Measurements from ENCODE around the gene DCDC2. TPM values are rescaled to one million over a fixed set of nuclear protein-coding genes. Genes with fewer than 3 reads are reported as not detected.
"Not testable (repeated sequence)": the region's sequence is repeated elsewhere in the genome, so short reads cannot be mapped to it uniquely, and the experiment has no call there.

DCDC2 gene
- polyA plus RNA-seq, 3 donors from 2014 or later = not detected

DNA sequence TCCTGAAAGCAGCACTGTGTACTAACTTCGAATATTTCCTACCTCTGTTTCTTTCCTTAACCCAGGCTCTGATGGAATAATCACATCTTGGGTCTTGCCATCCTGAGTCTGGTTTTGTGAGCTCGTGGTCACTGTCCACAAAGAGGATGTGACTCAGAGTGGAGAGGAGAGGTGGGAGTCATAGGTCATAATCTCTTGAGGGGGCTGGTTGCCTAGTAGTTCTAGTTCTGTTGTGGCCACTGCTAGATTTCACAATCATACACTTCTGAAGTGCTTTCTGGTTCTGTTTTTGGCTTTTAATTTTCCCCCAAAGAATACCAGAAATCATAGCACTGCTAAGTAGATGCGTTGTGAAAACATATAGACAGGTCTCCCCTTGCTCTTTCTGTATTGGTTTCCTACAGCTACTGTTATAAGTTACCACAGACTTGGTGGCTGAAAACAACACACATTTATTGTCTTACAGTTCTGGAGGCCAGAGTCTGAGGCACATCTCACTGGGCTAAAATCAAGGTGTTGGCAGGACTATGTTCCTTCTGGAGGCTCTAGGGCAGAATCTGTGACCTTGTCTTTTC is 129.1 kb downstream of the DCDC2 start:
- no peak overlapping the region for H3K27ac Mint-ChIP-seq
- H3K9me3 Mint-ChIP-seq = peaks cover 0 to 1% (median 0%) of the 10 kb centered on the region in 6 donors
- H3K27me3 Mint-ChIP-seq (ENCODE audit: low read depth in 3 of 3) = peaks cover 0 to 2% (median 1%) of the 10 kb centered on the region in 3 donors
- H3K4me1 Mint-ChIP-seq = no peaks in the 10 kb centered on the region
- H3K36me3 Mint-ChIP-seq = no peaks in the 10 kb centered on the region
- H3K4me3 Mint-ChIP-seq = no peak overlapping the region
- DNase-seq = no peak

DNA sequence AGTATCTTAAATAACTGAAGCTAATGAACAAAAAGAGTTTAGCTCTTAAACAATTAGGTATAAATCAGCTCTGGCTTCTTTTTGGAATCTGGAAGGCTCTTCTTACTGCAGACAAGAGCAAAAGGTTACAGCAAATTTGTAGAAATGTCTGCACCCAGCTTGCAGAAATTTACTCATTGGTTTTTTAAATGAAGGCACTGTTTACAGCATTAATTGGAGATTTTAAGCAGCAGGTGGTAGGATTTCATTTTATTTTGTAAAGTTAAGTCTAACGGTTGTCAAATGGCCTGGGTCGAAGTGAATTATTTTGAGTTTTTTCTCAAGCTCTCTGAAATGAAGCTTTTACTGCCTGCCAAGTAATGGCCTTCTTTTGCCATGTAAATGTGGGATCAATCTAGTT is 129.7 kb downstream of the DCDC2 start:
- H3K4me3 Mint-ChIP-seq = no peak overlapping the region
- no peak overlapping the region for H3K27ac Mint-ChIP-seq
- no peaks in the 10 kb centered on the region for H3K4me1 Mint-ChIP-seq
- H3K27me3 Mint-ChIP-seq (ENCODE audit: low read depth in 3 of 3) = peaks cover 0 to 2% (median under 1%) of the 10 kb centered on the region in 3 donors
- no peaks in the 10 kb centered on the region for H3K36me3 Mint-ChIP-seq
- H3K9me3 Mint-ChIP-seq = peaks cover 0 to 1% (median 0%) of the 10 kb centered on the region in 6 donors
- no peak for DNase-seq

DNA sequence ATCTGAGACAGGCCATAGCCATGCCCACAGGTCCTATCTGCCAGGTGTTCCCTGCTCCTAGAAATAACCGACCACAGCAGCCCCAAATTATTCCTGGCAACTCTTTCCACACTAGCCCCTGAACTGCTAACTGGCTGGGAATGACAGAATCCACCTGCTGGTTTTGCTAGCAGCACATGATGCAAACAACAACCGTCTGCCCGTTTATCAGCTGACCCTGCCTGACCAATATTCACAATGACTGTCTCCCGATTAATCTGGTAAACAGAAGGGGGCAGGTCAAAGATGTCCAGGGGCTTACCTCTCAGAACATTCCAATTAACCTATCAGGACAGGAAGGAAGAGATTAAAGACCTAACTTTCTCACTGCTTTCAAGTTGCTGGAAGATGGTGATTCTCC is 130.3 kb downstream of the DCDC2 start:
- Mint-ChIP-seq H3K27ac (no peak overlapping the region), H3K4me1 (no peaks in the 10 kb centered on the region), H3K36me3 (no peaks in the 10 kb centered on the region), H3K27me3 (ENCODE audit: low read depth in 3 of 3) (peaks cover 0 to 2% (median 0%) of the 10 kb centered on the region in 3 donors), H3K4me3 (no peak overlapping the region), H3K9me3 (peaks cover 0 to 1% (median 0%) of the 10 kb centered on the region in 6 donors)
- DNase-seq = no peak

DNA sequence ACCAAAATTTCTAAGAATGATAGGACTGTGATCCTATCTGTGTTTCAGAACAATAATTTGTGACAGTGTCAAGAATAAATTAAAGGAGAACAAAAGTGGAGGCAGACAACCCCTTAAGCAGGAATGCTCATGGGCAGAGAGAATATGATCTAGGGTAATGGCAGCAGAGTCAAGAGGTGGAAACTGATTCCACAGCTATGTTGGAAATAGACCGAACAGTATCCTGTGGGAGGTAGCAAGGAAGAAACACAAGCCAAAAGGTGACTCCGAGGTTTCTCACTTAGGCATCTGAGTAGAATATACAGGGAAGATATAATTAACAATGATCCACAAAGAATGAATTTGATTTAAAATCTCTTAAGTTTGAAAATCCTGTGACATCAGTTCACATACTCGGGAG is 131.3 kb downstream of the DCDC2 start:
- no peak overlapping the region for H3K4me3 Mint-ChIP-seq
- H3K27ac Mint-ChIP-seq = no peak overlapping the region
- no peaks in the 10 kb centered on the region for H3K36me3 Mint-ChIP-seq
- H3K9me3 Mint-ChIP-seq = peaks cover 0 to 1% (median 0%) of the 10 kb centered on the region in 6 donors
- no peak for DNase-seq
- peaks cover 0 to 2% (median 0%) of the 10 kb centered on the region in 3 donors for H3K27me3 Mint-ChIP-seq (ENCODE audit: low read depth in 3 of 3)
- no peaks in the 10 kb centered on the region for H3K4me1 Mint-ChIP-seq

DNA sequence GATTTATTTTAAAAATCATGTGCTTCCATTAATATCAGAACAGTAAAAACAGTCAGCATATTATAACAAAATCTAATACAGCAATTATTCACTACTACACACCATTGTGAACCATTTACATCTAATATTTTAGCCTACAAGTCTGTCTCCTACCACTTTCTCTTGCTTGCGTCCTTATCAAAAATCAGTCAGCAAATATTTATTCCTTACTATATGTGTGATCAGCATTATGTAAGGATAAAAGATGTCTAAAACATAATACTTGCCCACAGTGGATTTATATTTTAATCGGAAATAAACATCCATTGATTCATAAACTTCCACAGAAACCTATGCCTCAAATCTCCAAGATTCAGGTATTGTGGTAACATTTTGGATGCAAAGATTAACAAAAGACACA is 132.0 kb downstream of the DCDC2 start:
- H3K27me3 Mint-ChIP-seq (ENCODE audit: low read depth in 3 of 3) = peaks cover 0 to 2% (median 0%) of the 10 kb centered on the region in 3 donors
- H3K36me3 Mint-ChIP-seq = no peaks in the 10 kb centered on the region
- peaks cover 0 to 2% (median 0%) of the 10 kb centered on the region in 6 donors for H3K9me3 Mint-ChIP-seq
- no peaks in the 10 kb centered on the region for H3K4me1 Mint-ChIP-seq
- H3K27ac Mint-ChIP-seq = no peak overlapping the region
- no peak for DNase-seq
- no peak overlapping the region for H3K4me3 Mint-ChIP-seq

DNA sequence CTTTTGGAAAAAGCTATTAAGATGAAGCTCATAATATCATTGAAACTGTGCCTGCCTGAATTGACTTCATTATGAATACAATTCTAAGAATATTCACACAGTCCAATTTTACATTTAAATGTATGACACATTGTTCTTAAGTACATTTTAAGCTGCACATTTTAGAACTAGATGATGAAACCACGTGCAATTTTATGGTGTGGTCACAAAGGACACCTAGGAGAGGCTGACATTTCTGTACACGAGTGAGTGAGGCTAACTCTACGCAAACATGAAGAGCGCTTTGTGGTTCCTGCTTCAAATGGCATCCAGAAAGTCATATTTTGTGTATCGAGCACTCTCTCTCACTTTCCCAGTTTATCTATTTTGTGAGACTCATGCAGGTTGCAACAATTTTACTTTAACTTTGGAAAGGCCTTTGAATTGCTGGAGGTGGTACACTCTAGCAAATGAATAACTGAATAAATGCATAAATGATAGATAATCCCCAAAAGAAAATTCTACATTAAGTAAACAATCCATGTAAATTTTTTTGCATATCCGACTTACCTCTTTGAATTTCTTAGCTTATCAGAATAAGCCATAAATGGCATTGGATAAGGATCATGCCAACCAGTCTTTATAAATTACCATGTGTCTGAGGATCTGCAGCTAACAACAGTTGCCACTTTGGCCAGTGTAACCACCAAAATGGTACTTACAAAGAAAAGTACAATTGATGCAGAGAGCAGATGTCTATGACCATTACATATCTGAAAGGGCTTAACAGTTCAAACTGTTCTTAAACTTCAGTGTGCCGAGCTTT is 134.5 kb downstream of the DCDC2 start:
- H3K9me3 Mint-ChIP-seq = peaks cover 0 to 4% (median 0%) of the 10 kb centered on the region in 6 donors
- H3K36me3 Mint-ChIP-seq = no peaks in the 10 kb centered on the region
- H3K4me1 Mint-ChIP-seq = no peaks in the 10 kb centered on the region
- peaks cover 0 to 3% (median 0%) of the 10 kb centered on the region in 3 donors for H3K27me3 Mint-ChIP-seq (ENCODE audit: low read depth in 3 of 3)
- no peak for DNase-seq
- H3K27ac Mint-ChIP-seq = no peak overlapping the region
- H3K4me3 Mint-ChIP-seq = no peak overlapping the region

DNA sequence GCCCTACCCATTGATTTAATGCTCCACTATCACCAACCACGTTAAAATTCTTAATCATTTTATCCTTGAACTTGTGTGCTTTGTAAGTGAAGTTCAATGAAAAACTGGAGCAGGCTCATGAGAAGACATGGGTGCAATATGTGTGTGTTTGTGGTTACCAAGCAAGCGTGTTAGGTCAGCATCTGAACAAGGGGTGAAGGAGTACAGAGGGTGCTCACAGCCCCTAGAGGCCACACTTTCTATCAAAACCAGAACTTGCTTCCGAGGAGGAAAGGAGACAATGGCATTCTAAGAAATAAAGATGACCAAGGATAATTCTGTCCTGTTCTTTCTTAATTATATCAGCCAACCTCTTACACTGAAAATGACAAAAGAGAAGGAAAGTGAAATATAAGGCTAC is 138.2 kb downstream of the DCDC2 start:
- peaks cover 0 to 3% (median 0%) of the 10 kb centered on the region in 3 donors for H3K27me3 Mint-ChIP-seq (ENCODE audit: low read depth in 3 of 3)
- no peaks in the 10 kb centered on the region for H3K4me1 Mint-ChIP-seq
- H3K4me3 Mint-ChIP-seq = no peak overlapping the region

DNA sequence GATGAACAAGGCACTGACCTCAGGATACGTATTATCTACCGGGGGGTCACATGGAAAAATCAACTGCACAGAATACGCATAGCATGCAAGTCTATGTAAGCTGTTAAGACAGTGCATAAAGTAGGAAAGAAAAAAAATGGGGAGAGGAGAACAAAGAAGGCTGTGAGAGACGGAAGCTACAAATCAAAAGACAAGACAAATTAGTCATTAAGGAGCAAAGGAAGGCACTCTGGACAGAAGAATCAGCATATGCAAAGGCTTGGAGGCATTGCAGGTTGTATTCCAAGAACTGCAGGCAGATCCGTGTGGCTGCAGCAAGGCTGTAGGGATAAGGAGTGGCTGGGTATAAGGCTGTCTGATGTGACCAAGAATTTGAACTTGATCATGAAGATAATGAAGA is 142.9 kb downstream of the DCDC2 start:
- peaks cover 0 to 2% (median 2%) of the 10 kb centered on the region in 3 donors for H3K27me3 Mint-ChIP-seq (ENCODE audit: low read depth in 3 of 3)
- no peaks in the 10 kb centered on the region for H3K9me3 Mint-ChIP-seq
- H3K4me3 Mint-ChIP-seq = no peak overlapping the region
- H3K4me1 Mint-ChIP-seq = no peaks in the 10 kb centered on the region
- no peak for DNase-seq
- H3K36me3 Mint-ChIP-seq = no peaks in the 10 kb centered on the region
- H3K27ac Mint-ChIP-seq = no peak overlapping the region

More for the DNA sequence above, 138.2 kb downstream of the DCDC2 start:
- no peaks in the 10 kb centered on the region for H3K36me3 Mint-ChIP-seq
- no peak for DNase-seq
- peaks cover 0 to 4% (median 0%) of the 10 kb centered on the region in 6 donors for H3K9me3 Mint-ChIP-seq
- no peak overlapping the region for H3K27ac Mint-ChIP-seq

DNA sequence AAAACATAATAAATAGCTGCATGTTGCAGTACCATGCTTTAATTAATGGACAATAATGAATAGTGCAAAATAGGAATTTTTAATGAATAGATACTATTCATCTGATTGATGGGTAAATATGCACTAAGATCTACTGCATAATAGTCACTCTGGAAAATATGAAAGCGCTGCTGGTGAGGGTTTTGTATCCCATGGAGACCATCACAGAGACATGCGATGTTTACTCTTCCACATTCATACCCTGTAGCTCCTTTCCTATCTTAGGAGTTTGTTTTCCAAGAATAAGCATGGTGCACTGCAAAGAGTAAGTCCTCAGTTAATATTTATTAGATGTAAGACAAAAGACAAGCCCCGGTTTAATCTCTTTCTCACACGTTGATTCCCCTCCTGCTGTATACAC is 150.4 kb downstream of the DCDC2 start:
- Mint-ChIP-seq H3K4me3 (no peak overlapping the region), H3K36me3 (no peaks in the 10 kb centered on the region), H3K27ac (no peak overlapping the region), H3K9me3 (no peaks in the 10 kb centered on the region), H3K27me3 (ENCODE audit: low read depth in 3 of 3) (peaks cover under 1 to 3% (median 2%) of the 10 kb centered on the region in 3 donors), H3K4me1 (no peaks in the 10 kb centered on the region)
- DNase-seq = no peak

DNA sequence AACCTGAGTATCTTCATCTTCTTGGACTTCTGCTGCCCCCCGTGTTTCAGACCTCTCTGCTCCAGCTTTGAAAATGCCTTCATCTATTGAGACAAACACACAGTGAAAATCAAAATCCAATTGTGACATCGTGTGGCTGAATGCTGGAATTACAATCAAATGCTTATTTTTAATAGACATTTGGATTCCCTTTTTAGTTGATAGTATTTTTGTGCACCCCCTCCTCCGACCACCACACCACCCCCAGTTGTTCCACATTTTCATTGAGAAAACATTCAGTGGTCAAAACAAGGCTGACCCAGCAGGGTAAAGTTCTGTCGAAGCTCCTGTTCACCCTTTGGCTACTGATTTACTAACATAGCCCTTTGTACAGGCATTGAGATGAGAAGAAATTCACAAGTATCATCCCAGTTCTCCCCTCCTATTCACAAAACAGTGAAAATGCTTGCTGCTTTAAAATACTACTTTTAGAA is 152.8 kb downstream of the DCDC2 start:
- H3K27me3 Mint-ChIP-seq (ENCODE audit: low read depth in 3 of 3) = peaks cover 0 to 5% (median 3%) of the 10 kb centered on the region in 3 donors
- no peaks in the 10 kb centered on the region for H3K4me1 Mint-ChIP-seq
- peaks cover 0 to 2% (median 0%) of the 10 kb centered on the region in 6 donors for H3K9me3 Mint-ChIP-seq
- no peak for DNase-seq
- H3K36me3 Mint-ChIP-seq = no peaks in the 10 kb centered on the region
- no peak overlapping the region for H3K4me3 Mint-ChIP-seq
- H3K27ac Mint-ChIP-seq = no peak overlapping the region

DNA sequence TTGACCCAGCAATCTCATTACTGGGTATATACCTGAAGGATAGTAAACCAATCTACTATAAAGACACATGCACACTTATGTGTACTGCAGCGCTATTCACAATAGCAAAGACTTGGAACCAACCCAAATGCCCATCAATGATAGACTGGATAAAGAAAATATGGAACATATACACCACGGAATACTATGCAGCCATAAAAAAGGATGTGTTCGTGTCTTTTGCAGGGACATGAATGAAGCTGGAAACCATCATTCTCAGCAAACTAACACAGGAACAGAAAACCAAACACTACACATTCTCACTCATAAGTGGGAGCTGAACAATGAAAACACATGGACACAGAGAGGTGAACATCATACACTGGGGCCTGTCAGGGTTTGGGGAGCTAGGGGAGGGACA is 153.7 kb downstream of the DCDC2 start:
- H3K36me3 Mint-ChIP-seq; H3K9me3 Mint-ChIP-seq; H3K4me3 Mint-ChIP-seq; H3K27me3 Mint-ChIP-seq (ENCODE audit: low read depth in 3 of 3); DNase-seq; H3K4me1 Mint-ChIP-seq; H3K27ac Mint-ChIP-seq: not testable (repeated sequence)

DNA sequence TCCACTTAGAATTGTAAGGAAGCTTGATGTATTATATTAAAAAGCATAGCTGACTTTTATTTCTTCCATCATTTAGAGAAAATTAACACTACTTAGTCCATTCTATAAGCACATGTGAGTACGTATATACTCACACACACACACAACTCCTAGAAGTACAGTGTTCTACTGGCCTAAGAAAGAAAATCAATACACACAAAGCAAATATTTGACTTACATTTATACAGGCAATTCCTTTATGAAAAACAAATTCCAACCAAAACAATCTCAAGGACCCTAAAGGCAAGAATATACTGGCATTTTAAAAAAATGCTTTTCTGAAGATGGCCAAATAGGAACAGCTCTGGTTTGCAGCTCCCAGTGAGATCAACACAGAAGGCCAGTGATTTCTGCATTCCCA is 160.0 kb downstream of the DCDC2 start:
- no peaks in the 10 kb centered on the region for H3K36me3 Mint-ChIP-seq
- no peak overlapping the region for H3K27ac Mint-ChIP-seq
- no peak for DNase-seq
- peaks cover 0 to 7% (median 0%) of the 10 kb centered on the region in 3 donors for H3K27me3 Mint-ChIP-seq (ENCODE audit: low read depth in 3 of 3)
- H3K9me3 Mint-ChIP-seq = peaks cover 0 to 5% (median 0%) of the 10 kb centered on the region in 6 donors
- H3K4me3 Mint-ChIP-seq = no peak overlapping the region
- H3K4me1 Mint-ChIP-seq = no peaks in the 10 kb centered on the region

DNA sequence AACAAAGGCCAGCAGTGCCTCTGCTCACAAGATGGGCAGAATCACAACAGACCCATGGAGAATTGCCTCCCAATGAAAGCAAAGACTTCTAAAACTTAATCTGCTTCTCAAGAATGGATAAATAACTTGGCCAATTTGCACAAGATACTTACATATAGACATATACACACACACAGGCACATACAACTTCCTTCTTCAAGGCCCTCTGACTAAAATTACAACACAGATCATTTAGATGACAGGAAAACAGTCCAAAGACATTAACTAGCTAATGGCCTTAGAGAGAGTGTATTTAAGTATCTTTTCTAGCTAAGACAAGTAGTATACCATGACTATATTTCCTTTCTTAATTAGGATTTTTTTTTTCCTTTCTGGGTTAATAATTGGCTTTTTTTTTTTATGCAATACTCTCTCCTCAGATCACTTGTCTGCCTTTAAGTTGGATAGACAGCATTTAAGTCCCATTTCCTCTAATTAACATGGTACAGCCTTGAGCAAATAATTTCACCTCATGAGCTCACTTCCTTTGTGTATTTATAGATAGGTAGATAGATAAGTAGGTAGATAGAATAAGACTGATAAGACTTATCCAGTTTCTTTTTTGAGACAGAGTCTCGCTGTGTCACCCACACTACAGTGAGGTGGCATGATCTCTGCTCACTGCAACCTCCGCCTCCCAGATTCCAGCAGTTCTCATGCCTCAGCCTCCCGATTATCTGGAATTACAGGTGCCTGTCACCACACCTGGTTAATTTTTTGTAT is 161.8 kb downstream of the DCDC2 start:
- peaks cover 0 to 6% (median 0%) of the 10 kb centered on the region in 3 donors for H3K27me3 Mint-ChIP-seq (ENCODE audit: low read depth in 3 of 3)
- H3K4me1 Mint-ChIP-seq = no peaks in the 10 kb centered on the region
- H3K9me3 Mint-ChIP-seq = peaks cover 0 to 3% (median 0%) of the 10 kb centered on the region in 6 donors
- no peak for DNase-seq
- H3K36me3 Mint-ChIP-seq = no peaks in the 10 kb centered on the region
- H3K27ac Mint-ChIP-seq = no peak overlapping the region
- H3K4me3 Mint-ChIP-seq = no peak overlapping the region
